ES-I3 (cell line): ENCODE results near the gene BBX.

ENCODE experiments used
- H3K36me3 ChIP-seq: 2 replicates; pipeline ENCODE4 v1.6.1; 2013; ENCODE audit warnings: mild to moderate bottlenecking, low read length, control low read depth, moderate library complexity; ENCODE audit not compliant: insufficient read depth
- H3K4me1 ChIP-seq: 2 replicates; pipeline ENCODE4 v1.6.1; 2013; ENCODE audit warnings: mild to moderate bottlenecking, control low read depth, low read length; ENCODE audit not compliant: insufficient read depth
- H3K9ac ChIP-seq: 2 replicates; pipeline ENCODE4 v1.6.1; 2013; ENCODE audit warnings: low read depth, mild to moderate bottlenecking, low read length, moderate library complexity
- H3K9me3 ChIP-seq: 2 replicates; pipeline ENCODE4 v1.6.1; 2013; ENCODE audit warnings: mild to moderate bottlenecking, low read length, moderate library complexity; ENCODE audit not compliant: control insufficient read depth, insufficient read depth

The BBX gene

DNA sequence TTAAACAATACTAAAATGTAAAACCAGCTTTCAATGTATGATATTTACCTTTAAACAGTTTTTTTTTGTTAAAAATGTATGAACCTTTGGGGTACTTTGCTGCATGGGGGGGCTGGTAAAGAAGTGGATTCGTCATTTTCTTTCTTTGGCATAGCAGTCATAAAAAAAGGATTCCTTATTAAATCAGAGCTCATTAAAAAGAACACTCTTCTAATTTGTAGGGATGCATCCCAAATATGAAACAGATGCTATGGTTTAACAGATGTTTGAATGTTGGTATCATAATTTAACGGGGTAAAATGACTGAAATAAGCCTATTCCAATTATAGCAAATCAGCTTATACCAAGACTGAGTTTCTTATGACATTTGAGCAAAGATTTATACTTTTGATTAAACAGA is 234.4 kb downstream of the BBX start:
- Histone ChIP-seq H3K9me3 (no peaks in the 10 kb centered on the region), H3K9ac (no peak overlapping the region), H3K36me3 (peaks cover 2% of the 10 kb centered on the region; the same call in 1 of the 2 replicates), H3K4me1 (no peaks in the 10 kb centered on the region)

DNA sequence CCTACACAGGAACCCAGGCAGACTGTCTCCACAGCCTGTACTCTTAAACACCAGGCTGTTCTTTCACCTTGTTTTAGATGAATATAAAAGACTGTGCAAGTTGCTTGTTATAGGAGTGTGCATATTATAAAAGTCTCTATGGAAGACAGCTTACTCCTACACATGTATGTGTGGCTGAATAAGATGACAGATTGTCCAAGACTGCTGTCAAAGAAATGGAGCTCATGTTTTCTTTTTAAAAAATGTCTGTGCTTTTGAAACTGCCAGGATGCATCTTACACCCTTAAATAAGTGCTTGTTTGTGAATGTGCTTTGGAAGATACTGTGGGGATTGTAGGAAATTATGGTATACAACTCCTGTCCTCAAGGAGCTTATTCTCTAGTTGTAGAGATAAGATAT is 237.4 kb downstream of the BBX start:
- no peaks in the 10 kb centered on the region for H3K4me1 ChIP-seq
- no peak overlapping the region for H3K9ac ChIP-seq
- H3K9me3 ChIP-seq, result no peaks in the 10 kb centered on the region
- no peaks in the 10 kb centered on the region for H3K36me3 ChIP-seq

DNA sequence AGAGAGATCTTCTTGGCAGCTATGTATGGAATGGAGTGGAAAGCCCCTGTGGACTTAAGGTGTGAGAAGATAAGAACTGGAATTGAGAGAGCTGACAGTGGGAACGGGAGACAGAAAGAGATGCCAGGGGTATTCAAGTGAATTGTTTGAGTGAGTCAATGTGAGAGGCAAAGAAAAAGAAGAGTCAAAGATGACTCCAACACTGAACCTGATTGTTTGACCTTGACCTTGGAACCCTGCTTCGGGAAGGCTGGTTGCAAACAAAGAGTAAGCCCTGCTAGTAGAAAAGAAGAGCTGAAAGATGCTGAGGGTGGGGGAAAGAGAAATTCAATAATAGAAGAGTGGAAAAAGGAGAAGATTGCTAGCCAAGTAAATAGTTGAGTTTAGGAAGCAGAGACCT is 238.6 kb downstream of the BBX start:
- H3K36me3 ChIP-seq, result no peaks in the 10 kb centered on the region
- H3K4me1 ChIP-seq, result no peaks in the 10 kb centered on the region
- H3K9me3 ChIP-seq, result no peaks in the 10 kb centered on the region
- no peak overlapping the region for H3K9ac ChIP-seq

DNA sequence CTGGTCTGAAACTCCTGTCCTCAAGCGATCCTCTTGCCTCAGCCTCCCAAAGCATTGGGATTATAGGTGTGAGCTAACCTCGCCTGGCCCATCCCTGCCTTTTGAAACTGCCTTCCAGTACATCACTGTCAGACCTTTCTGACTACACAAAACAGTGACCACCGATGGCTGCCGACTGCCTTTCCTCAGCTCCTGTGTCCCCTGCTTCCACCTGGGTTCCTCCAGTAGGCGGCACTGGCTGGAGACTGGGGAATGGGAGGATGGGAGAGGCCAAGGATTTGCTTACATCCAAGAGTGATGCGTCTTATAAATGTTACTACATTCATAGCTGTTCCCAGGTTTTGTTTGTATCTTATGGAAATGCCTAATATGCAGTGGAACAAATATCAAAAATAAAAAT is 242.8 kb downstream of the BBX start:
- Histone ChIP-seq H3K36me3 (no peaks in the 10 kb centered on the region), H3K4me1 (no peaks in the 10 kb centered on the region), H3K9me3 (no peaks in the 10 kb centered on the region), H3K9ac (no peak overlapping the region)

DNA sequence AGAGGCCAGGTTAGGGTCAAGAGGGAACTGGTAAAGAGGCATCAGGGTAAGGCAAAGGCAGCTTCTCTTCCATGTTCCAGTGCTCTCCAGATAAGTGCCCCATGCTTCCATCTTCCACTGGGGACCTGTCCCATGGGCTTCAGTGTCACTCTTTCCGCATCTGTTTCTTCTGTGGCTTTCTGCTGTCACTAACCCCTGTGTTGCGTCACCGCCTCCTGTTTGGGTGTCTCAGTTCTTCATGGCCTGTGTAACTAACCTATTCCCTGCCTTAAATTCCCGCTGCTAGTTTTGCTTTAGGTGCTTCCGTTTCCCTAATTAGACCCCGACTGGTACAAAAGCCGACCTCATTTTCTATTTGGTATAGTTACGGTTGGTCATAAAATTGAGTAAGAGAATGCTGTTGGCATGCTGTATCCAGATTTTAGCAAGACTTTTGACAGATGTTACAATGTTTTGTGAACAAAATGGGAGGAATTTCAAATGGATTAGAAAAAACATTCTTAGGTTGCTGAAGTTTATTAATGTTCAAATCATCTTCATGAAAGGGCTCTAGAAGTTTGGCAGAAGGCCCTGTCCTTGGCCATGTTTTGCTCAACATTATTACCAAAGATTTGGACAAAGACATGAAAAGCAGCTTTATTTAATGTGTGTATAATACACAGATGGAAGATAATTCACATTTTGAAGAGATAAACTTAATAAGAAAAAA is 245.3 kb downstream of the BBX start:
- Histone ChIP-seq H3K9me3 (no peaks in the 10 kb centered on the region), H3K36me3 (peaks cover 2% of the 10 kb centered on the region; the same call in 1 of the 2 replicates), H3K9ac (no peak overlapping the region), H3K4me1 (no peaks in the 10 kb centered on the region)

DNA sequence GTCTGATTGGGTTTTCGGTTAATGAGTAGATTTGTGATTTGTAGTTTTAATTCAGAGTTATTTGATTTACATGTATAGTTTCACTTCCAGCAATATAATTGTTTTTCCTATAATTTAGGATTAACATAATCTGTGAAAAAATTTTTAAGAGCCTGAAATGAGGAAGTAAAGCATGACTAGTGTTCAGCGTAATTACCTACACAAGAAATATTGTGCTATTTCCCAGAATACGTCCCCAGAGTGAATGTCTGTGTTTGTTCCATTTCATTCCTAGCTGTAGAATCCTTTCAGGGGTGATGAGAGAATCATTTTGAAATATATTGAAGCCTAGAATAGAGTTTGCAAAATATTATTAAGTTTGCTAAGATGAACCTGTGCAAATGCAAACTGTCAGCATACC is 247.1 kb downstream of the BBX start:
- Histone ChIP-seq H3K4me1 (no peaks in the 10 kb centered on the region; the same call in 1 of the 2 replicates), H3K36me3 (peaks cover 2% of the 10 kb centered on the region; the same call in 1 of the 2 replicates), H3K9ac (no peak overlapping the region), H3K9me3 (no peaks in the 10 kb centered on the region)

DNA sequence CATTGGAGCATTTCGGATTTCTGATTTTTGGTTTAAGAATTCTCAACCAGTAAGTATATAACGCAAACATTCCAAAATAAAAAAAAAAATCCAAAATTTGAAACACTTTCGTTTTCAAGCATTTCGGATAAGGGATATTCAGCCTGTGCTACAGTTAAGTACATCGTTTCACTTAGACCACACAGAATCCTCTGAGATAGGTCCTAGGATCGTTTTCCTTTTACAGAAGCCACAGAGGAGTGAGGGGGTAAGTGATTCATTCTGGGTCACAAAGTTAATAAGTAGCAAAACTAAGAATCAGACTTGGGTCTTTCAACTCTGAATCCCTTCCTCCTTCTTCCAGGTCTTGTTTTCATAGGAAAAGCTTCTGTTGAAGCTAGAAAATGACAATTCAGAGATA is 249.3 kb downstream of the BBX start:
- Histone ChIP-seq H3K9me3 (no peaks in the 10 kb centered on the region), H3K4me1 (no peaks in the 10 kb centered on the region; the same call in 1 of the 2 replicates)

DNA sequence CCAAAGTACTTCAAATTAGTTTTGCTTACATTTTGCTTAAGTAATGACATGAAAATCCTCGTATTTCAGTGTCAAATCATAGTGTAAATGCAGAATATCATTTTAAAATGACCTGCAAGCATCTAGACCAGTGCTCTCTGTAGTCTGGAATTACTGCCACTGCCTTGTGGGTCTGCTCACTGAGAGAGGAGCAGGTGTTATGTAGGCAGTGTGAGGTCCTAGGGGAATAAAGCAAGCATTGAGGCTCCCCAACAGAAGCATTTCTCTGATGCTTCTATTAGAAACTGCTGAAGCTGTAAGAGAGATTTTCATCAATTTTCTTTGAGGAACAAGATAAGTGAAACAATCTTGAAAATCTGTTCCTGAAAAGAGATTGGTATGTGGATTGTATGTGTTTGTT is 253.2 kb downstream of the BBX start:
- Histone ChIP-seq H3K36me3 (peaks cover 5% of the 10 kb centered on the region; the same call in 1 of the 2 replicates), H3K4me1 (no peaks in the 10 kb centered on the region; the same call in 1 of the 2 replicates), H3K9ac (no peak overlapping the region), H3K9me3 (no peaks in the 10 kb centered on the region)

More for the DNA sequence above, 249.3 kb downstream of the BBX start:
- H3K36me3 ChIP-seq, result peaks cover 2% of the 10 kb centered on the region; the same call in 1 of the 2 replicates
- H3K9ac ChIP-seq, result no peak overlapping the region

DNA sequence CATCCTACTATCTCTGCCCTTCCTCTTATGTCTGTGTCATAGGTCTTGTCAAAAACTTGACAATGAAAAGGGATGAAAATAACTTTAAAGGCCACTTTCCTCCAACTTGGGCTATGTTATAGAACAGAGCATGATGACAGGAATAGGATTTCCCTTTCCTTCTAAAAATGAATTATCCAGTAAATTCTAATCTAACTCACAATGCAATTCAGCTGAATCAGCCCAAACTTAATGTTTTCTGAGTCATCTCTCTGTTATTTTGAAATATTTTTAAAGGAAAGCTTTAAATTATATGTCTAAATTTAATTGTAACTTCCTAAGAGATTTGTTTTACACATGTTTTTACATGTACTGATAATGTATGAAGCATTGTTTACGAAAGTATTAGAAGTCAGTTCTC is 258.5 kb downstream of the BBX start:
- H3K9ac ChIP-seq, result no peak overlapping the region
- no peaks in the 10 kb centered on the region for H3K9me3 ChIP-seq
- H3K36me3 ChIP-seq, result peaks cover 3% of the 10 kb centered on the region; the same call in 1 of the 2 replicates
- H3K4me1 ChIP-seq, result no peaks in the 10 kb centered on the region

DNA sequence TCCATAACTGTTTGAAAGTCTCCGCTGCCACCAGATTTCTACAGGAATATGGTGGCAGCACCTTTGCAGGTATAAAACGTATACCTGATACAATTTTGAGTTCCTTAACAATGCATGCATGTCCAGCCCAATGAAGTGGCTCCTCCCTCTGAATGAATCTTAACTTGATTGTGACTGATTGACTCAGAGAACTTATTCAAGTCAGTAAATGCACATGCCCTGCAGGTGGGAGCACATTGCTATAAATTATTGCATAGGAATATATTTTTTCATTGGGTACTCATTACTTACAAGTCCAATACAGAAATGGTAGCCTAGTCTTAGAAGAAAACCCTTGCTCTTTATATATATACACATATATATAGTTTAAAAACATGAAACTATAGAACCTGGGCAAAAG is 259.3 kb downstream of the BBX start:
- Histone ChIP-seq H3K9ac (no peak overlapping the region), H3K4me1 (no peaks in the 10 kb centered on the region), H3K9me3 (no peaks in the 10 kb centered on the region), H3K36me3 (peaks cover 3% of the 10 kb centered on the region; the same call in 1 of the 2 replicates)

DNA sequence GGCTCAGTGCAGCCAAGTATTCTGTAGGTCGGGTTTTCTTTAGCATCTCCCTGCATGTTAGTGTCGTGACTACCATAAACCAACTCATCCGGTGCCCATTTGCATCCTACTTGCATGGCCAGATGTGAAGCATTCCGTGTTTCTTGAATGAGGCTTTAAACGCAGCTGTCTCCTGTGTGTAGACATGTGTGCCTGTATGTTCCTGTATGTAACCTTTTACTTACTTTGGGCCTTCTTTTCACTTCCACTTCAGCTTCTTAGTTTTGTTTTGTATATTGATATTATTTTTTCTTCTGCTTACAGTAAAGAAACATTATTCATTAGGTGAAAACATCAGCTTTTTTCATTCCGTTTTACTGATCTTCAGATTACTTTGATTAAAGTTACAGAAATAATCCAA is 267.9 kb downstream of the BBX start:
- H3K9ac ChIP-seq, result no peak overlapping the region
- no peaks in the 10 kb centered on the region for H3K9me3 ChIP-seq
- H3K36me3 ChIP-seq, result no peaks in the 10 kb centered on the region
- no peaks in the 10 kb centered on the region for H3K4me1 ChIP-seq

DNA sequence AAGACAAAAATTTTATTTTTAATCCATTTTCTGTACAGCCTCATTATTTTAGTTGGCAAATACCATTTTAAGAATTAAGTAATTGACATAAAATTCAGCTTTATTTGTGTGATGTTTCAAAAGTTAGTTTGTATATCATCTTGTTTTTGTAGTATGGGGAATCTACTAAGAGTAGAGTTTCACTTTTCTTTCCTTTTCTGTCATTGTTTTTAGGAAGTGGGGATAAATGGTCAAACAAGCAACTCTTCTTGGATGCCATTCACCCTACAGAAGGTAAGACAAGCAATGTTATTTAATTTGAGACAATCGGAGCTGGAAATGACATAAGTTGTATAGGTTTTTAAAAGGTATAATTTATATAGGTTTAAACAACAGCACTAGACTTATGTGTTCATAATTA is 268.3 kb downstream of the BBX start:
- no peaks in the 10 kb centered on the region for H3K36me3 ChIP-seq
- no peaks in the 10 kb centered on the region for H3K9me3 ChIP-seq
- H3K9ac ChIP-seq, result no peak overlapping the region
- H3K4me1 ChIP-seq, result no peaks in the 10 kb centered on the region

DNA sequence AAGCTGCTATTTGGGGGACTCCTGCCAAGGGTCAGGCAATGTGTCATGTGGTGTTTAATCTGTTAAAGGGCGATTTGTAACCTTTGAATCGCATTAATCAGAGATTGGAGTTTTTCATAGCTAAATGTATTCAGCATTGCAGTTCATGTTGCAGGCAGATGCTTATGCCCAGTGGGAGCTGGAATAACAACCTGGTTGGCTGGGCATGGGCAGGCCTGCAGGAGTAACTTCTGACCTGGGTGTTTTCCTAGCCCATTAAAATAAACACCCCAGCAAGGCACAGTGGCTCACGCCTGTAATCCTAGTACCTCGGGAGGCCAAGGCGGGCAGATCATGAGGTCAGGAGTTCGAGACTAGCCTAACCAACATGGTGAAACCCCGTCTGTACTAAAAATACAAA is 268.7 kb downstream of the BBX start:
- H3K4me1 ChIP-seq, result no peaks in the 10 kb centered on the region
- no peaks in the 10 kb centered on the region for H3K36me3 ChIP-seq

DNA sequence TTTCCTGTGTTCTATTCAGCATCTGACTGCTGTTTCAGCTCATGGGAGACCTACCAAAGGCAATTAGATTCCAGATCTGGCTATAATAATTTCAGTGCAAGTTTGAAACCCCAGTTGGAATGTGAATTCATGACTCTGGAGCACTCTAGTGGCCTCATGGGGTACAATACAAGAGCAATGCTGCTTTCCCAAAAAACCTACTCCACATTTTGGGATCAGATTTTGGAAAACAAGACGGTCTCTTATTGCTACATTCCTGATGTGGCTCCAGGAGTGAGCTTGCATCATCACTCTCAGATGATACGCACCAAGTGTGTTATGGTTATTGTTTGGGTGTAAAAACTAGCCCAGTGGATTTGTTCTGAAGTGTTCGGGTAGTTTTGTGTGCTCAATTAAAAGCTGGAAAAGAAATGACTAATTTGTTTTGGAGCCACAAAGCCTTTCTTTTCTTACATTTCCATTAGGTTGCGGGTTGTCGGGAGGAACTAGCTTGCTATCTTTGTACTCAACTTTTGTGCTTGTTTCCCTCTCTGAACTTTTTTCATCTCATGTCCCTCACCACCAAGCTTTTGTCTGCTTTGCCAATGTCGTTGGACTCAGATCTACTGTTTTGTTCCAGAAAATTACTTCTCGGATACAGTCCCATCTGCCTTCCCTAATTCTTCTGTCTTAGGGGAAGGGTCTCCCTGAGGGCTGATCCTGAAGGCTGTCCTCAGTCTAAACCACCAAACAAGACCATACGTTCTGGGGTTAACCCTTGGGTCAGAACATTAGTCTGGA is 272.1 kb downstream of the BBX start:
- Histone ChIP-seq H3K9ac (no peak overlapping the region), H3K4me1 (no peaks in the 10 kb centered on the region), H3K36me3 (no peaks in the 10 kb centered on the region), H3K9me3 (no peaks in the 10 kb centered on the region)

More for the DNA sequence above, 268.7 kb downstream of the BBX start:
- H3K9me3 ChIP-seq, result no peaks in the 10 kb centered on the region
- H3K9ac ChIP-seq, result no peak overlapping the region
